Endothelial cell of umbilical vein (primary cell): ENCODE measurements around the gene ZNF160.

Experiments
- EZH2 ChIP-seq: IDR thresholded peaks from 2 replicates; pipeline ENCODE4 v1.6.1; 2012; ENCODE audit warnings: borderline replicate concordance, low read depth, mild to moderate bottlenecking, moderate library complexity, low read length, inconsistent platforms; ENCODE audit not compliant: severe bottlenecking
- FOS ChIP-seq: IDR thresholded peaks from 2 replicates; pipeline ENCODE4 v1.6.1; 2011; ENCODE audit warnings: mild to moderate bottlenecking, low read length, moderate library complexity, borderline replicate concordance; ENCODE audit not compliant: insufficient read depth
- GATA2 ChIP-seq: IDR thresholded peaks from 2 replicates; pipeline ENCODE4 v1.7.0; 2011; ENCODE audit warnings: low read depth, mild to moderate bottlenecking, moderate library complexity, mixed read lengths, low read length; ENCODE audit not compliant: insufficient read length, insufficient read depth
- JUN ChIP-seq: IDR thresholded peaks from 2 replicates; pipeline ENCODE4 v1.6.1; 2011; ENCODE audit warnings: borderline replicate concordance, low read depth; ENCODE audit not compliant: insufficient read length, insufficient read depth
- MYC ChIP-seq: IDR thresholded peaks from one replicate; pipeline ENCODE4 v1.6.1; 2011; ENCODE audit warnings: mild to moderate bottlenecking, low read depth, low read length
- POLR2A ChIP-seq: IDR thresholded peaks from 2 replicates; pipeline ENCODE4 v1.6.1; 2012; ENCODE audit warnings: low read depth, mild to moderate bottlenecking, control low read depth, low read length
- POLR2AphosphoS5 ChIP-seq: IDR thresholded peaks from 2 replicates; pipeline ENCODE4 v1.6.1; 2012; ENCODE audit warnings: low read depth, mild to moderate bottlenecking, control low read depth, low read length, moderate library complexity; ENCODE audit not compliant: insufficient read depth
- TF ChIP-seq, protein P1 (sequence below), 2 donors: IDR thresholded peaks; 1 replicate in 1 of 2; 2 replicates in 1 of 2; pipeline ENCODE4 v1.5.1; 2011; ENCODE audit warnings: low read length in 2 of 2, mild to moderate bottlenecking in 2 of 2, moderate library complexity in 2 of 2, control low read depth in 1 of 2, inconsistent platforms in 1 of 2, low read depth in 1 of 2; ENCODE audit not compliant: insufficient read depth in 1 of 2; ENCODE audit errors: extremely low read depth in 1 of 2

DNA sequence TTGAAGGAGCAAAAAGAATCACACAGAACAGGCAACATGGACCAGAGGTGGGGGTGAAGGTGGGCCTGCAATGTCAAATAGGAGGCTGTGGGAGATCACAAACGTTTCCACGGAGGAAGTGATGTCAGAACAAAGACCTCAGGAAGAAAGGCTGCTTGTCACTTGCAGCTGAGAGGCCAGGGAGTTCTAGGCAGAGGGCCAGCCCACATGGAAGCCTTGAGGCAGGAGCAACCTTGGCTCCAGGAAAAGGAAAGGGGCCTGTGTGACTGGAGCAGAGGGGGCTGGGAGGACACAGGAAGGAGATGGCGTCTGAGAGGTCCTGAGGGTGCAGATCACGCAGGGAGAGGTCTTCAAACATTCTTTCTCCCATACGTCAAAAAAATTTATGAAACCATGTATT lies 16.3 kb downstream of the ZNF160 start:
- TF ChIP-seq POLR2A, result peak; percentile 50
- TF ChIP-seq EZH2, result no peak
- TF ChIP-seq, protein P1, sequence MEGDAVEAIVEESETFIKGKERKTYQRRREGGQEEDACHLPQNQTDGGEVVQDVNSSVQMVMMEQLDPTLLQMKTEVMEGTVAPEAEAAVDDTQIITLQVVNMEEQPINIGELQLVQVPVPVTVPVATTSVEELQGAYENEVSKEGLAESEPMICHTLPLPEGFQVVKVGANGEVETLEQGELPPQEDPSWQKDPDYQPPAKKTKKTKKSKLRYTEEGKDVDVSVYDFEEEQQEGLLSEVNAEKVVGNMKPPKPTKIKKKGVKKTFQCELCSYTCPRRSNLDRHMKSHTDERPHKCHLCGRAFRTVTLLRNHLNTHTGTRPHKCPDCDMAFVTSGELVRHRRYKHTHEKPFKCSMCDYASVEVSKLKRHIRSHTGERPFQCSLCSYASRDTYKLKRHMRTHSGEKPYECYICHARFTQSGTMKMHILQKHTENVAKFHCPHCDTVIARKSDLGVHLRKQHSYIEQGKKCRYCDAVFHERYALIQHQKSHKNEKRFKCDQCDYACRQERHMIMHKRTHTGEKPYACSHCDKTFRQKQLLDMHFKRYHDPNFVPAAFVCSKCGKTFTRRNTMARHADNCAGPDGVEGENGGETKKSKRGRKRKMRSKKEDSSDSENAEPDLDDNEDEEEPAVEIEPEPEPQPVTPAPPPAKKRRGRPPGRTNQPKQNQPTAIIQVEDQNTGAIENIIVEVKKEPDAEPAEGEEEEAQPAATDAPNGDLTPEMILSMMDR (IDR thresholded peaks at IDR 0.05; ENCODE audit: extremely low read depth in 1 of 2, insufficient read depth in 1 of 2, low read depth in 1 of 2, low read length in 2 of 2), result no peak
- TF ChIP-seq JUN, result peak; percentile 74
- peak; percentile 75 for TF ChIP-seq POLR2AphosphoS5
- no peak for TF ChIP-seq MYC
- peak; percentile 71 for TF ChIP-seq GATA2
- peak; percentile 53 for TF ChIP-seq FOS
